Pancreas (tissue), 10 donors: ENCODE data around the gene SLC26A11. TPM values are rescaled to one million over a fixed set of nuclear protein-coding genes. Genes with fewer than 3 reads are reported as not detected.

Experiments
- ATAC-seq, 4 donors: fragments of 200-7000 bp; cut with Tn5 transposase; one replicate each; pipeline versions ENCODE4 v1.8.0 to v1.9.1; 2020; ENCODE audit warnings: mild to moderate bottlenecking in 4 of 4, moderate library complexity in 4 of 4
- DNase-seq, 6 donors: peaks; one replicate each; pipeline ENCODE4 v3.0.0-alpha.2; 2020
- FAIRE-seq: peaks from 2 replicates; lab custom pipeline; 2012; peaks lifted over from hg19 to GRCh38; lab: Jason Lieb, UNC
- H3K27ac ChIP-seq, 4 donors: fragments of 200-600 bp; sonication (generic); 1 replicate in 3 of 4; 2 replicates in 1 of 4; pipeline versions ENCODE4 v1.5.0 to v1.8.0; 2020
- H3K27me3 ChIP-seq, 4 donors: fragments of 200-600 bp; one replicate each; pipeline ENCODE4 v1.8.0; 2021
- H3K36me3 ChIP-seq, 3 donors: fragments of 200-600 bp; sonication (generic) in 1 of 3; one replicate each; pipeline versions ENCODE4 v1.5.0 to v1.8.0; 2020 to 2021
- H3K4me1 ChIP-seq, 3 donors: fragments of 200-600 bp; one replicate each; pipeline ENCODE4 v1.8.0; 2021
- H3K4me3 ChIP-seq, 4 donors: fragments of 200-600 bp; sonication (generic) in 2 of 4; one replicate each; pipeline versions ENCODE4 v1.5.0 to v1.8.0; 2020 to 2021
- H3K9me3 ChIP-seq, 4 donors: fragments of 200-600 bp; one replicate each; pipeline ENCODE4 v1.8.0; 2021
- WGBS, 2 donors: extraction: QIAGEN DNeasy Blood & Tissue Kit; methylation state at CpG; one replicate each; pipeline ENCODE4 v1.1.7; 2013; 5-methylcytosine and 5-hydroxymethylcytosine counted together
- intact Hi-C, 3 donors: fragments of 100-400 bp; cut with DNase I; formaldehyde crosslinking; loops; one replicate each; pipeline versions ENCODE4 v1.11.1 to v1.14.2; 2022
- polyA plus RNA-seq, 2 donors: library from polyadenylated mRNA; stranded (reverse); fragments of 200-250 nt; gene quantifications; one replicate each; pipeline ENCODE4 v1.2.3, GENCODE V29; 2013
- total RNA-seq, 6 donors: library from RNA; stranded (reverse); fragmentation: NEBNext Ultra II Directional in 4 of 6; extraction: Animal tissue kit (Norgen Biotek cat#: 25700) in 4 of 6; gene quantifications; one replicate each; pipeline versions ENCODE4 v1.2.1 to v1.2.4, GENCODE V29; 2021 to 2023
- TF ChIP-seq, protein P1 (sequence below), 4 donors: fragments of 200-600 bp; sonication (generic) in 3 of 4; IDR thresholded peaks; one replicate each; pipeline versions ENCODE4 v1.5.0 to v1.8.0; 2021; ENCODE audit warnings: antibody characterized with exemption in 4 of 4
- donor health status: healthy with polysubstance abuse.
- donor health status: DM: no; HTN: no; CAD: no; lungs with moderate emphysema.
- donor health status: DM: no; HTN: no; CAD: no.
- donor health status: control.
- donor health status: control.
- donor health status: Bipolar disorder and iron deficiency.
- donor health status: DM: yes; HTN: yes; CAD: no.
- donor health status: DM: no; HTN: no; CAD: no.
- donor health status: DM: no; HTN: no; CAD: no.
- donor health status: DM: yes; HTN: yes; CAD: no.

Gene SLC26A11
- total and polyA plus RNA-seq, 8 donors, result 5.1 to 23.6 (median 8.8) TPM

DNA sequence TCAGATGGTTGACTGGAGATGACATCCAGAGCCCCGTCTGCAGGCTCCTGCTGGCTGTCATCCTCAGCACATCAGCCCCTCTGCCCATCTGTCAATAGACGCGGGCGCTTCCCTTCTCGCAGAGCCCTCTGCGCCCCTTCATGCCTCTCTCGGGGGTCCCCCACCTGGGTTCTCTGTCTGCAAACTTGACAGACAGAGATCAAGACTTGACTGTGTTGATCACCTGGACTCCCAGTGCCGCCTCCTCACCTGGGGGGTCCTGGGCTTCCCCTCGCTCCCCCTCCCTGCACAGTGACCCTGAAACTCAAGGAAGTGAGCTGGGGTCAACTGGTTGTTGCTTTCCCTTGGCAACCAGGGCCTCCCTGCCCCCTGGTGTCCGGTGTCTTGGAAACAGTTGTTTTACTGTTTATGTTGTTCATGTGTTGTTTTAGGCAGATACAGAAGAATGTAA, 72.3 kb downstream of the SLC26A11 start:
- intact Hi-C loops, result no loop called here
- Histone ChIP-seq H3K4me3 (no peak overlapping the region), H3K27ac (no peak overlapping the region), H3K27me3 (no peaks in the 10 kb centered on the region), H3K9me3 (no peaks in the 10 kb centered on the region), H3K4me1 (no peaks in the 10 kb centered on the region), H3K36me3 (peaks cover 0 to 84% (median 22%) of the 10 kb centered on the region in 3 donors)
- 92 to 93% methylated on average over 10 of the region's 10 CpGs for WGBS, 2 donors
- FAIRE-seq (no peak), DNase-seq (peak in 1 of 6 donors; percentile 15), ATAC-seq (no peak)
- TF ChIP-seq, protein P1, sequence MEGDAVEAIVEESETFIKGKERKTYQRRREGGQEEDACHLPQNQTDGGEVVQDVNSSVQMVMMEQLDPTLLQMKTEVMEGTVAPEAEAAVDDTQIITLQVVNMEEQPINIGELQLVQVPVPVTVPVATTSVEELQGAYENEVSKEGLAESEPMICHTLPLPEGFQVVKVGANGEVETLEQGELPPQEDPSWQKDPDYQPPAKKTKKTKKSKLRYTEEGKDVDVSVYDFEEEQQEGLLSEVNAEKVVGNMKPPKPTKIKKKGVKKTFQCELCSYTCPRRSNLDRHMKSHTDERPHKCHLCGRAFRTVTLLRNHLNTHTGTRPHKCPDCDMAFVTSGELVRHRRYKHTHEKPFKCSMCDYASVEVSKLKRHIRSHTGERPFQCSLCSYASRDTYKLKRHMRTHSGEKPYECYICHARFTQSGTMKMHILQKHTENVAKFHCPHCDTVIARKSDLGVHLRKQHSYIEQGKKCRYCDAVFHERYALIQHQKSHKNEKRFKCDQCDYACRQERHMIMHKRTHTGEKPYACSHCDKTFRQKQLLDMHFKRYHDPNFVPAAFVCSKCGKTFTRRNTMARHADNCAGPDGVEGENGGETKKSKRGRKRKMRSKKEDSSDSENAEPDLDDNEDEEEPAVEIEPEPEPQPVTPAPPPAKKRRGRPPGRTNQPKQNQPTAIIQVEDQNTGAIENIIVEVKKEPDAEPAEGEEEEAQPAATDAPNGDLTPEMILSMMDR (IDR thresholded peaks at IDR 0.05), result no peak

- peak in 2 of 4 donors; percentile 45 to 61 for ATAC-seq
Observed at GRCh38 chr17:80294210-80294609, 74.0 kb downstream of the SLC26A11 start.

DNA sequence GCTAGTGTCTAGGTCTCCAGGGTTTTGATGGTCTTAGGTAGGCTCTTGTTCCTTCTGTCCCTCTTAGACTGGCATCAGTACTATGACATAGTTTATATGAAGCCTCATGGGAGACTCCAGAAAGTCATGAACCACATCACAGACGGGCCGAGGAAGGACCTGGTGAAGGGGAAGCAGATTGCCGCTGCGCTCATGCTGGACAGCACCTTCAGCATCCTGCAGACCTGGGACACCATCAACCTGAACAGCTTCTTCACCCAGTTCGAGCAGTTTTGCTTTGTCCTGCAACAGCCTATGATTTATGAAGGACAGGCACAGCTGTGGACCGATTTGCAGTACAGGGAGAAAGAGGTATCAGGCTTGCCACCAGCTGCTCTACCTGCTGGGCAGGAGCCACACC, 74.4 kb downstream of the SLC26A11 start:
- TF ChIP-seq, protein P1 (IDR thresholded peaks at IDR 0.05), result no peak
- Histone ChIP-seq H3K27ac (no peak overlapping the region), H3K9me3 (no peaks in the 10 kb centered on the region), H3K36me3 (peaks cover 0 to 67% (median 31%) of the 10 kb centered on the region in 3 donors), H3K27me3 (no peaks in the 10 kb centered on the region), H3K4me3 (no peak overlapping the region), H3K4me1 (no peaks in the 10 kb centered on the region)
- no peak for FAIRE-seq
- DNase-seq, result no peak
- intact Hi-C loops, result no loop called here
- WGBS, 2 donors, result 86 to 87% methylated on average over 6 of the region's 6 CpGs
- ATAC-seq, result no peak

More at GRCh38 chr17:80294210-80294609, 74.0 kb downstream of the SLC26A11 start:
- TF ChIP-seq, protein P1 (IDR thresholded peaks at IDR 0.05), result no peak
- no peak for FAIRE-seq
- Histone ChIP-seq H3K4me1 (no peaks in the 10 kb centered on the region), H3K27me3 (no peaks in the 10 kb centered on the region), H3K4me3 (no peak overlapping the region), H3K36me3 (peaks cover 0 to 70% (median 31%) of the 10 kb centered on the region in 3 donors), H3K27ac (no peak overlapping the region), H3K9me3 (no peaks in the 10 kb centered on the region)
- DNase-seq, result no peak
- 81 to 87% methylated on average over 7 of the region's 7 CpGs for WGBS, 2 donors
- intact Hi-C loops, result no loop called here

GRCh38 chr17:80295146-80295545, 74.9 kb downstream of the SLC26A11 start:
- 86 to 91% methylated on average over 5 of the region's 5 CpGs for WGBS, 2 donors
- Histone ChIP-seq H3K27ac (no peak overlapping the region), H3K9me3 (no peaks in the 10 kb centered on the region), H3K4me3 (no peak overlapping the region), H3K4me1 (no peaks in the 10 kb centered on the region), H3K36me3 (peaks cover 0 to 66% (median 31%) of the 10 kb centered on the region in 3 donors), H3K27me3 (no peaks in the 10 kb centered on the region)
- FAIRE-seq (no peak), DNase-seq (no peak), ATAC-seq (no peak)
- TF ChIP-seq, protein P1 (IDR thresholded peaks at IDR 0.05), result no peak
- intact Hi-C loops, result no loop called here

- no peaks in the 10 kb centered on the region for H3K9me3 ChIP-seq
- peaks cover 0 to 65% (median 31%) of the 10 kb centered on the region in 3 donors for H3K36me3 ChIP-seq
- no peak for DNase-seq
- H3K27me3 ChIP-seq, result no peaks in the 10 kb centered on the region
- H3K4me1 ChIP-seq, result no peaks in the 10 kb centered on the region
- no peak for ATAC-seq
- no peak overlapping the region for H3K4me3 ChIP-seq
- FAIRE-seq, result no peak
- WGBS, 2 donors, result 92 to 93% methylated on average over 6 of the region's 6 CpGs
- TF ChIP-seq, protein P1 (IDR thresholded peaks at IDR 0.05), result no peak
- intact Hi-C loops, result no loop called here
- H3K27ac ChIP-seq, result no peak overlapping the region
Observed at GRCh38 chr17:80295559-80295958, 75.3 kb downstream of the SLC26A11 start.
